A673 (cell line): ENCODE measurements around the gene CHCHD1.

ENCODE experiments used
- EZH2 ChIP-seq: fragments of 200-600 bp; sonication (generic); IDR thresholded peaks from 2 replicates; pipeline ENCODE4 v1.6.1; 2017; ENCODE audit warnings: borderline replicate concordance, low read depth, mild to moderate bottlenecking, mixed read lengths, antibody characterized with exemption, low read length; ENCODE audit not compliant: poor library complexity, severe bottlenecking
- TF ChIP-seq, protein P1 (sequence below): fragments of 300-800, 200-600 bp; sonication (generic); conservative IDR thresholded peaks from 2 replicates; pipeline ENCODE4 v1.5.1; 2017; ENCODE audit warnings: low read depth, mild to moderate bottlenecking, antibody characterized with exemption, low read length, moderate library complexity, mixed read lengths

DNA sequence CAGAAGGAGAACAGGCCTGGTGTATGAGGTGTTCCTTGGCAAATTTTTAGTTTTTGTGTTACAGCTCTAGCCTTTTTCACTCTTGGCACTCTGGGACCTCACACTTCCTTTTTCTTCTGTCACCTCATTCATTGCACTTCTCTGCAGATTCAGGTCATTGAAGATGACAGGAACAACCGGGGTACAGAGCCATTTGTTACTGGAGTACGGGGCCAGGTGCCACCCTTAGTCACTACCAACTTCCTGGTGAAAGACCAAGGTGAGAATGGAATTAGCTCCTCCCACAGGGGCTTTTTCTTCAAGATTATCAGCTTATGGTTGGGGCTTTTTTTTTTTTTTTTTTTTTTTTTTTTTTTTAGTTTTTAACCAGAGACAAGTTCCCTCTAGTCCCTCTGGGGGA, 18.5 kb upstream of the CHCHD1 start:
- TF ChIP-seq, protein P1, sequence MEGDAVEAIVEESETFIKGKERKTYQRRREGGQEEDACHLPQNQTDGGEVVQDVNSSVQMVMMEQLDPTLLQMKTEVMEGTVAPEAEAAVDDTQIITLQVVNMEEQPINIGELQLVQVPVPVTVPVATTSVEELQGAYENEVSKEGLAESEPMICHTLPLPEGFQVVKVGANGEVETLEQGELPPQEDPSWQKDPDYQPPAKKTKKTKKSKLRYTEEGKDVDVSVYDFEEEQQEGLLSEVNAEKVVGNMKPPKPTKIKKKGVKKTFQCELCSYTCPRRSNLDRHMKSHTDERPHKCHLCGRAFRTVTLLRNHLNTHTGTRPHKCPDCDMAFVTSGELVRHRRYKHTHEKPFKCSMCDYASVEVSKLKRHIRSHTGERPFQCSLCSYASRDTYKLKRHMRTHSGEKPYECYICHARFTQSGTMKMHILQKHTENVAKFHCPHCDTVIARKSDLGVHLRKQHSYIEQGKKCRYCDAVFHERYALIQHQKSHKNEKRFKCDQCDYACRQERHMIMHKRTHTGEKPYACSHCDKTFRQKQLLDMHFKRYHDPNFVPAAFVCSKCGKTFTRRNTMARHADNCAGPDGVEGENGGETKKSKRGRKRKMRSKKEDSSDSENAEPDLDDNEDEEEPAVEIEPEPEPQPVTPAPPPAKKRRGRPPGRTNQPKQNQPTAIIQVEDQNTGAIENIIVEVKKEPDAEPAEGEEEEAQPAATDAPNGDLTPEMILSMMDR, result no peak
- TF ChIP-seq EZH2, result no peak
